Trophoblast cell (in vitro differentiated cells and primary cell): Measurements from ENCODE around the gene NEDD9.
A peak's percentile ranks its signal among the peaks of the same experiment; 100 is the strongest.

ENCODE experiments used
- DNase-seq, 2 donors: peaks; one replicate each; pipeline ENCODE4 v3.0.0-alpha.2; 2016
- H2AFZ ChIP-seq: 2 replicates; pipeline ENCODE4 v1.6.1; 2013; ENCODE audit warnings: low read length, moderate library complexity, mild to moderate bottlenecking; ENCODE audit not compliant: insufficient read depth, poor library complexity
- H2AK5ac ChIP-seq: 2 replicates; pipeline ENCODE4 v1.6.1; 2013; ENCODE audit warnings: mild to moderate bottlenecking, low read length
- H2BK120ac ChIP-seq: 2 replicates; pipeline ENCODE4 v1.6.1; 2013; ENCODE audit warnings: low read length, mild to moderate bottlenecking, moderate library complexity; ENCODE audit not compliant: insufficient read depth, poor library complexity
- H2BK12ac ChIP-seq: 2 replicates; pipeline ENCODE4 v1.6.1; 2013; ENCODE audit warnings: mild to moderate bottlenecking, low read length, moderate library complexity
- H2BK5ac ChIP-seq: 2 replicates; pipeline ENCODE4 v1.6.1; 2013; ENCODE audit warnings: low read length, low read depth, moderate library complexity, mild to moderate bottlenecking; ENCODE audit not compliant: poor library complexity
- H3K14ac ChIP-seq: 2 replicates; pipeline ENCODE4 v1.6.1; 2013; ENCODE audit warnings: mild to moderate bottlenecking, low read length
- H3K18ac ChIP-seq: 2 replicates; pipeline ENCODE4 v1.6.1; 2013; ENCODE audit warnings: mild to moderate bottlenecking, low read length
- H3K23ac ChIP-seq: 2 replicates; pipeline ENCODE4 v1.6.1; 2013; ENCODE audit warnings: low read length
- H3K27ac ChIP-seq: 2 replicates; pipeline ENCODE4 v1.5.1; 2013; ENCODE audit warnings: low read depth, mild to moderate bottlenecking, inconsistent platforms, low read length, moderate library complexity
- H3K27me3 ChIP-seq: 2 replicates; pipeline ENCODE4 v1.6.1; 2013; ENCODE audit warnings: inconsistent platforms, mild to moderate bottlenecking, low read length, moderate library complexity; ENCODE audit not compliant: insufficient read depth
- H3K36me3 ChIP-seq, 2 experiments: 1 replicate in 1 of 2; 2 replicates in 1 of 2; pipeline ENCODE4 v1.6.1; 2013; ENCODE audit warnings: low read length in 2 of 2, mild to moderate bottlenecking in 2 of 2, moderate library complexity in 1 of 2; ENCODE audit not compliant: insufficient read depth in 2 of 2, control insufficient read depth in 1 of 2
- H3K4ac ChIP-seq: 2 replicates; pipeline ENCODE4 v1.6.1; 2013; ENCODE audit warnings: low read depth, mild to moderate bottlenecking, low read length, moderate library complexity
- H3K4me1 ChIP-seq, 2 experiments: 1 replicate in 1 of 2; 2 replicates in 1 of 2; pipeline ENCODE4 v1.6.1; 2013; ENCODE audit warnings: low read length in 2 of 2, mild to moderate bottlenecking in 2 of 2, moderate library complexity in 1 of 2; ENCODE audit not compliant: insufficient read depth in 2 of 2, control insufficient read depth in 1 of 2
- H3K4me2 ChIP-seq: 2 replicates; pipeline ENCODE4 v1.6.1; 2013; ENCODE audit warnings: inconsistent platforms, mild to moderate bottlenecking, low read length, moderate library complexity
- H3K4me3 ChIP-seq: 2 replicates; pipeline ENCODE4 v1.5.1; 2013; ENCODE audit warnings: mild to moderate bottlenecking, low read depth, low read length, inconsistent platforms
- H3K79me1 ChIP-seq: one replicate; pipeline ENCODE4 v1.6.1; 2013; ENCODE audit warnings: low read length
- H3K79me2 ChIP-seq: 2 replicates; pipeline ENCODE4 v1.6.1; 2013; ENCODE audit warnings: low read length, mild to moderate bottlenecking; ENCODE audit not compliant: control insufficient read depth, insufficient read depth, poor library complexity
- H3K9ac ChIP-seq: 2 replicates; pipeline ENCODE4 v1.6.1; 2013; ENCODE audit warnings: mild to moderate bottlenecking, low read length
- H3K9me3 ChIP-seq: 2 replicates; pipeline ENCODE4 v1.6.1; 2013; ENCODE audit warnings: low read depth, mild to moderate bottlenecking, control low read depth, inconsistent platforms, low read length; ENCODE audit not compliant: insufficient read depth
- H4K12ac ChIP-seq: 2 replicates; pipeline ENCODE4 v1.6.1; 2013; ENCODE audit warnings: low read depth, mild to moderate bottlenecking, low read length, moderate library complexity
- H4K8ac ChIP-seq: 2 replicates; pipeline ENCODE4 v1.6.1; 2013; ENCODE audit warnings: low read depth, mild to moderate bottlenecking, low read length, moderate library complexity
- H4K91ac ChIP-seq: one replicate; pipeline ENCODE4 v1.6.1; 2013; ENCODE audit warnings: low read depth, mild to moderate bottlenecking, low read length, moderate library complexity
- WGBS: extraction: QIAGEN DNeasy Blood & Tissue Kit; methylation state at CpG from one replicate; pipeline ENCODE4 v1.1.7; 2013; ENCODE audit warnings: missing lambda C conversion rate; ENCODE audit not compliant: insufficient read length, insufficient coverage; ENCODE audit errors: extremely low coverage; 5-methylcytosine and 5-hydroxymethylcytosine counted together

Gene NEDD9

DNA sequence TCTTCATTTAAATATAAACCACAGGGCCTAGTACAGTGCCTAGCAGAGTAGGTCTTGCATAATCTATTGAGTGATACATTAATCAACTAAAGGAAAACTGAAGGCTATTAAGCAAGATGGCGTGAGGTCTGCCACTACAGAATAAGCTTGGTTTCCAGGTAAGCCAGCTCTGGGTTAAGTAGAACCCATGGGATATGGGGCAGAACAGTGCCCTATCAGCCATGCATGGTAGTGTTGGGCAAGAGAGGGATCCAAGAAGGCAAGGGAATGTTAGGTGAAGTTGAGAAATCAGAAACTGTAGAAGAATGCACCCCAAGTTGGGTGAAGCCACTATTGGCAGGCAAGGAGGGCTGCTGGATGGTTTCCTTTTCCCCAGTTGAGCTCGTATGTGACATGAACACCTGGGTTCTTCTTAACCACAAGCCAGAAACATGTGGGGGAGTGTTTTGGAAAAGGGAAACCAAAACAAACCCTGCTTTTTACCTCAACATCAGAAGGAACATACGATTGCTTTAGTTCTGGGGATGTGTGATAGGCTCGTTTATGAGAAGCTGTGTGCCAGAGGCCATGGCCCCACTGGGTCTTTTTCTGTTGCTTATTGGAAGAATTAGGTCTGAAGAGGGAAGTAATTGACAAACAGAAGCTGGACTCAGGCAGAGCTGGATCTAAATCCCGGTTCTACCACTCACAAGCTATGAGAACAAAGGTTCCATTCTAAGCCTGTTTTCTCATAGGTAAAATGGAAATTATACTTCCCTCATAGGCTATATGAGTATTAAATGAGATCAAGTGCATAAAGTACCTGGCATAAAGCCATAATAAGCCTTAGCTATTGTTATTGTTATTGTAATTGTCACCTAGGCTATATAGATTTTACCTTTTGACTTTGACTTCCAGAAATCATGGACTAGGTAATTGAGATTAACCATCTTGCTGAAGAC, 33.5 kb downstream of the NEDD9 start:
- no peak overlapping the region for H3K27ac ChIP-seq
- no peak overlapping the region for H3K18ac ChIP-seq
- H3K4ac ChIP-seq = no peak overlapping the region
- H3K9ac ChIP-seq = no peak overlapping the region
- no peak overlapping the region for H4K91ac ChIP-seq
- H3K36me3 ChIP-seq = peaks cover 15 to 31% of the 10 kb centered on the region in 2 experiments
- H3K27me3 ChIP-seq = no peaks in the 10 kb centered on the region
- H3K79me1 ChIP-seq = peaks cover 3% of the 10 kb centered on the region
- H3K14ac ChIP-seq = no peak overlapping the region
- H3K9me3 ChIP-seq = no peaks in the 10 kb centered on the region
- no peak overlapping the region for H2BK5ac ChIP-seq
- peaks cover 11 to 34% of the 10 kb centered on the region in 2 experiments for H3K4me1 ChIP-seq
- no peak overlapping the region for H2AFZ ChIP-seq
- no peaks in the 10 kb centered on the region for H3K79me2 ChIP-seq
- H3K23ac ChIP-seq = no peak overlapping the region
- no peak overlapping the region for H4K8ac ChIP-seq
- no peak for DNase-seq
- H3K4me2 ChIP-seq = no peak overlapping the region
- H2BK120ac ChIP-seq = no peak overlapping the region
- no peak overlapping the region for H3K4me3 ChIP-seq
- H4K12ac ChIP-seq = no peak overlapping the region
- no peak overlapping the region for H2AK5ac ChIP-seq
- no CpG with 5 or more reads among the region's 5 CpGs for WGBS
- no peak overlapping the region for H2BK12ac ChIP-seq

DNA sequence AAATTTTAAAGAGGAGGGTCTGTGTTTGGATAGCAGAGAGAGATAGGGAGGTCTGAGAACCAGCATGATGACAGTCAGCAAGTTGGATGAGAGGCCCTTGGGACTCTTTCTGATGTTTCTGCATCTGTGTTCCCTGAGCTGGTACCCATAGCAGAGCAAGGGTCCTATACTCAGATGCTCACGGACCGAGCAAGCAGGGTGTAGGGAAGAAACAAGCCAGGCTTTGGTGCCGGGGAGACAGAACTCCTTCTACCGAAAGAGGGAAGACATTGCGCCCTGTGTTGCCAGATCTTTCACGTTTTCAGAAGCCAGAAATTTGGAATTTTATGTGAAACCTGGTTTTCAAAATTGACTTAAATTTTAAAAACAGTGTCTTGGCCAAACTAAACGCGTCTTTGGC, 34.6 kb downstream of the NEDD9 start:
- H3K23ac ChIP-seq = no peak overlapping the region
- H3K4me3 ChIP-seq = no peak overlapping the region
- H3K9me3 ChIP-seq = no peaks in the 10 kb centered on the region
- no peaks in the 10 kb centered on the region for H3K79me2 ChIP-seq
- no CpG with 5 or more reads among the region's 8 CpGs for WGBS
- peaks cover 8 to 32% of the 10 kb centered on the region in 2 experiments for H3K4me1 ChIP-seq
- H2BK5ac ChIP-seq = no peak overlapping the region
- H3K4me2 ChIP-seq = no peak overlapping the region
- H2AK5ac ChIP-seq = no peak overlapping the region
- H3K14ac ChIP-seq = no peak overlapping the region
- H3K79me1 ChIP-seq = peaks cover 2% of the 10 kb centered on the region
- H2BK120ac ChIP-seq = no peak overlapping the region
- H3K36me3 ChIP-seq = peaks cover 17 to 34% of the 10 kb centered on the region in 2 experiments
- no peak for DNase-seq
- H4K91ac ChIP-seq = no peak overlapping the region
- H3K18ac ChIP-seq = no peak overlapping the region
- no peak overlapping the region for H2BK12ac ChIP-seq
- no peak overlapping the region for H3K27ac ChIP-seq
- H3K9ac ChIP-seq = no peak overlapping the region
- H3K27me3 ChIP-seq = no peaks in the 10 kb centered on the region
- H4K8ac ChIP-seq = no peak overlapping the region
- H4K12ac ChIP-seq = no peak overlapping the region
- H2AFZ ChIP-seq = no peak overlapping the region
- no peak overlapping the region for H3K4ac ChIP-seq

DNA sequence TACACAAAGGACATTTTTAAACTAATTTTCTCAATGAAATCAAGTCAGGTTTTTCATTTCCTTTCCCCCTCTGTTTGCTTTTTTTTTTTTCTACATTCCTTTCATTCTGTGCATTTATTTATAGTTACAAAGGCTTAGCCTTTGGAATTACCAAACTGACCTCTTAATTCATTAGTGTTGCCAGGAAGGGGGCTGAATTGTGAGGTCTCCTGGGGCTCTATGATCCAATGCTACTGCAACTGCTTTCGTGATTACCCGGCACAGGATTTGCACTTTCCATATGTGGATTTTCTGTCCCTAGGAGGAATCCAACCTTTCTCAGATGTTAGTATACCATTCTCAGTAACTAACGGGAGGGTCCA, 35.3 kb downstream of the NEDD9 start:
- H3K4ac ChIP-seq = no peak overlapping the region
- no peaks in the 10 kb centered on the region for H3K9me3 ChIP-seq
- no peak overlapping the region for H3K4me3 ChIP-seq
- H2AK5ac ChIP-seq = no peak overlapping the region
- no peak overlapping the region for H4K12ac ChIP-seq
- H4K91ac ChIP-seq = no peak overlapping the region
- no peaks in the 10 kb centered on the region for H3K27me3 ChIP-seq
- no peak overlapping the region for H3K4me2 ChIP-seq
- no peak overlapping the region for H4K8ac ChIP-seq
- peak overlapping the region; percentile 38 for H3K27ac ChIP-seq
- DNase-seq = peak in 1 of 2 donors; percentile 21
- no peaks in the 10 kb centered on the region for H3K79me1 ChIP-seq
- no peak overlapping the region for H2BK5ac ChIP-seq
- H3K79me2 ChIP-seq = no peaks in the 10 kb centered on the region
- H3K14ac ChIP-seq = no peak overlapping the region
- no peak overlapping the region for H3K23ac ChIP-seq
- peaks cover 6 to 30% of the 10 kb centered on the region in 2 experiments for H3K4me1 ChIP-seq
- H2BK120ac ChIP-seq = no peak overlapping the region
- no peak overlapping the region for H2AFZ ChIP-seq
- peaks cover 16 to 34% of the 10 kb centered on the region in 2 experiments for H3K36me3 ChIP-seq
- no peak overlapping the region for H2BK12ac ChIP-seq
- no peak overlapping the region for H3K9ac ChIP-seq
- no CpG with 5 or more reads among the region's 3 CpGs for WGBS
- H3K18ac ChIP-seq = no peak overlapping the region

DNA sequence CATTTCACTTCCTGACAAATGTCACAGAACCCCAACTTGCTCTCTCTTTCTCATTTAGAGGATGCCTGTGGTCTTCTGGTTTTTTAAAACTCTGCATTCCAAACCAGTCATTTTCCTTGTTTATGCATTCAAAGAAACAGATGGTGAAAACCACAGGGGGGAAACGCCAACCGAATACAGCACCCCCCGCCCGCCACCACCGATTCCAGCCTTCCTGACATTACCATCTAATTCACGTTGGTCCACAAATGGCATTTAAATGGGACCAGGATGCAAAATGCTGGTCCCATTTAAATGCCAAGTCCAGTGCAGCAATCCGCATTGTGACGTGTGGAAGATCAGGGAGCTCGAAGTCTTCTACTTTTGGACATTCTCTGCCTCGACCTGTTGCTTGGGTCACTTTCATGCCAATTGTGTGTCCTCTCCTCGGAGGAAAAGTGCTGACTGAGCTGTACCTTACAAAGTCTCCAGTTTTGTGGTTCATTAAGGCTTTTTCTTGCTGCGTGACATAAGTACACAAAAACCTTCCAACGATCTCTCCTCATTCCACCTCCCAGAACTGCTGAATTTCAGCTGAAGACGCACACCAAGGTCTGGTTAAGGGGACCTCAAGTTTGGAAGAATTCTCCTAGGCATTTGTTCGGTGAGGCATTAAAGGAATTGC, 35.8 kb downstream of the NEDD9 start:
- Histone ChIP-seq H3K18ac (no peak overlapping the region), H3K9me3 (no peaks in the 10 kb centered on the region), H3K4me2 (no peak overlapping the region), H2AK5ac (no peak overlapping the region), H3K79me2 (no peaks in the 10 kb centered on the region), H3K27ac (peak overlapping the region; percentile 38), H3K23ac (no peak overlapping the region), H2AFZ (no peak overlapping the region), H3K4ac (no peak overlapping the region), H3K14ac (no peak overlapping the region), H3K36me3 (peaks cover 18 to 38% of the 10 kb centered on the region in 2 experiments), H4K8ac (no peak overlapping the region), H3K4me3 (no peak overlapping the region), H4K12ac (no peak overlapping the region), H2BK120ac (no peak overlapping the region), H3K27me3 (no peaks in the 10 kb centered on the region), H4K91ac (no peak overlapping the region), H2BK5ac (no peak overlapping the region), H2BK12ac (peak overlapping the region; percentile 6), H3K79me1 (no peaks in the 10 kb centered on the region), H3K4me1 (peaks cover 6 to 30% of the 10 kb centered on the region in 2 experiments), H3K9ac (no peak overlapping the region)
- no CpG with 5 or more reads among the region's 15 CpGs for WGBS
- no peak for DNase-seq
